ENCODE results near the gene PIAS4.

The PIAS4 gene

GRCh38 chr19:4023600-4024398 is 16.3 kb downstream of the PIAS4 start:
- DNase-seq (ENCODE audit: low spot score): no peak

- no peak for DNase-seq (ENCODE audit: low spot score)
These were observed 17.8 kb downstream of the PIAS4 start for GRCh38 chr19:4025317-4025716.

GRCh38 chr19:4027146-4027545 is 19.6 kb downstream of the PIAS4 start:
- no peak for DNase-seq (ENCODE audit: low spot score)

- no peak for DNase-seq (ENCODE audit: low spot score)
These were observed 21.1 kb downstream of the PIAS4 start for GRCh38 chr19:4028334-4029246.

GRCh38 chr19:4029247-4029614 is 21.7 kb downstream of the PIAS4 start:
- no peak for DNase-seq (ENCODE audit: low spot score)

- DNase-seq (ENCODE audit: low spot score): no peak
These were observed 23.0 kb downstream of the PIAS4 start for GRCh38 chr19:4030552-4030951.

- no peak for DNase-seq (ENCODE audit: low spot score)
These were observed 23.4 kb downstream of the PIAS4 start for GRCh38 chr19:4030981-4031380.

GRCh38 chr19:4031420-4031819 is 23.9 kb downstream of the PIAS4 start:
- no peak for DNase-seq (ENCODE audit: low spot score)

- DNase-seq (ENCODE audit: low spot score): no peak
These were observed 24.9 kb downstream of the PIAS4 start for GRCh38 chr19:4032436-4032835.

GRCh38 chr19:4033028-4033956 is 25.8 kb downstream of the PIAS4 start:
- DNase-seq (ENCODE audit: low spot score): no peak

- DNase-seq (ENCODE audit: low spot score): no peak
These were observed 26.8 kb downstream of the PIAS4 start for GRCh38 chr19:4034048-4035017.

- DNase-seq (ENCODE audit: low spot score): no peak
These were observed 27.6 kb downstream of the PIAS4 start for GRCh38 chr19:4035018-4035566.

- no peak for DNase-seq (ENCODE audit: low spot score)
These were observed 28.0 kb downstream of the PIAS4 start for GRCh38 chr19:4035582-4035981.

GRCh38 chr19:4036576-4037300 is 29.2 kb downstream of the PIAS4 start:
- no peak for DNase-seq (ENCODE audit: low spot score)

GRCh38 chr19:4037301-4037949 is 29.9 kb downstream of the PIAS4 start:
- DNase-seq (ENCODE audit: low spot score): no peak

GRCh38 chr19:4038057-4038456 is 30.5 kb downstream of the PIAS4 start:
- no peak for DNase-seq (ENCODE audit: low spot score)

- DNase-seq (ENCODE audit: low spot score): no peak
These were observed 31.3 kb downstream of the PIAS4 start for GRCh38 chr19:4038661-4039423.

GRCh38 chr19:4042064-4042730 is 34.7 kb downstream of the PIAS4 start:
- DNase-seq (ENCODE audit: low spot score): no peak
